GM19397 (cell line): ENCODE data around the gene LLPH.
A peak's percentile ranks its signal among the peaks of the same experiment; 100 is the strongest.

Experiments used
- ATAC-seq: cut with Tn5 transposase; IDR thresholded peaks from one replicate; pipeline ENCODE4 v1.9.1; 2021; ENCODE audit warnings: mild to moderate bottlenecking, moderate library complexity; ENCODE audit not compliant: unreplicated experiment

The LLPH gene

DNA sequence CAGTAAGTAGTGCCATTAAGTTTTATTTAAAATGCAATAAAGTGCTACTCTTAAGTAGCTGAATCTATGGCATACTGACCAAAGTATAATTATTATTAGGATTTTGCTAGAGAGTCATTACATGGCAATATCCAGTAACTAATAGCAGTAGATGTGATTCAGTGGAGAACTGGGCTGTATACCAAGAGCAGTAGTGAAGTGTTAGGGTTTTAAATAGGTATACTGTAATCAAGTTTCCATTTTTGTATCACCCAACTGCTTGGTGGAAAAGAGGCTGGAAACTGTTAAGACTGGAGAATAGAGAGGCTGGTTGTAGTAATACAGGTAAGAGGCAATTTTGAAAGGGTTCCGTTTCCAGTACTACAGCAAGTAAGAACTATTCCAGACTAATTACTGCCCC is 13.3 kb upstream of the LLPH start:
- ATAC-seq = no peak

DNA sequence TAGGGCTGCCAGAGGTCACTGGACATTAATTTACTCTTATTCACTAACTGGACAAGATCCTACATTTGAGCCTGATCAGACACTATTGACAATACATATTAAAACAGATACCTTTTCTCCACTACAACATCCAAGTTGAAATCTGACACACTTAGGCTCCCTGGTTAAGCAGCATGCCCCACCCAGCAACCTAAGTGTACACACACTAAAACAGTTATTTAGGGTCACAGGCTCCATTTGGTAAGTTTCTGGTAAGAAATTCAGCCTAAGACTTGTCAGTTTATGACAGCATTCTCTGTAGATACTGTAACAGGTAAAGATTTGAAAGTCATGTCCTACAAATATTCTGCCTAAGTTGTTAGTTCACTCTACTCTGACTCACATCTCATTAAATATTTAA is 12.3 kb upstream of the LLPH start:
- ATAC-seq = no peak

DNA sequence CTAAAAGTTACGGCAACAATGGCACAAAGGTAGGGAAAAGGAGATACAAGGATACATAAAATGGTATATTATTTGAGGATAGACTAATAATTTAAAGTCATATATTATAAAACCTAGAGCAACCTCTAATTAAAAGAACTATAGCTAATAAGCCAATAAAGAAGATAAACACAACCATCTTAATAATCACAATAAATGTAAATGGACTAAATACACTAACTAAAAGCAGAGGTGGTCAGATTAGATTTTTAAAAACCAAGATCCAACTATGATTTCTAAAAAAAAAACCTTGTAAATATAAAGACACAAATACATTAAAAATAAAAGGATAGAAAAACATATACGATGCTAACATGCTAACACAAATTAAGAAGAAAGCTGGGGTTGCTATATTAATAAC is 10.7 kb upstream of the LLPH start:
- no peak for ATAC-seq

DNA sequence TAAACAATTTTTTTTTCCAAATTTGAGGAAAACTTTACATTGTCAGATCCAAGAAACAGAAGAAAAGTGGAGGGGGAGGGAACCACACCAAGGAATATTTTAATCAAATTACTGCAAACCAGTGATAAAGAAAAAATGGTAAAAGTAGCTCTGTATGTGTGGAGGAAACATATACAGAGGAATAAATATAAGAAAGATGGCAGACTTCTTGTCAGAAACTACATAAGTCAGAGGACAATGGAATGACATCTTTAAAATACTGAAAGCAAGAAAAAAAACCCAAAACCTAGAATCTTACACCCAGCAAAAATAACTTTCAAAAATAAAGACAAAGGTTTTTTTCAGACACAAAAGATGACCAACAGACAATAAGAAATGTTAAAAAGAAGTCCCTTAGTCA is 10.2 kb upstream of the LLPH start:
- ATAC-seq = no peak

DNA sequence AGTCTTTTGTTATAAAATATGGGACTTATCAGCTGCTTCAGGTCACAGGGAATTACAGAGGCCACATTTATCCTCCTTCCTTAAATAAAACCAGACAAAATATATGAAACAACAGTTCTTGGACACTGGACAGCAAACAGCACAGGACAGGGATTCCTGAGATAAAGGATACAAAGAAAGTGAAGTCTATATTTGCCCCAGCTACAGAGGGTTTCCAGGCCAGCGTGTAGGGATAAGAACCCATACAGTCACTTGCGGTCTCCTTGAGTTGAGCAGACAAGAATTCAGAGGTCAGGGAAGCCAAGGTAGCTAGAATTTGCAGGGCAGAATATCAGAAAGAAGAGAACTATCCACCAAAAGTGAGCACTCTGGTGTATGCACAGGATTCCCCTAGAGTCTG is 8.8 kb upstream of the LLPH start:
- no peak for ATAC-seq

DNA sequence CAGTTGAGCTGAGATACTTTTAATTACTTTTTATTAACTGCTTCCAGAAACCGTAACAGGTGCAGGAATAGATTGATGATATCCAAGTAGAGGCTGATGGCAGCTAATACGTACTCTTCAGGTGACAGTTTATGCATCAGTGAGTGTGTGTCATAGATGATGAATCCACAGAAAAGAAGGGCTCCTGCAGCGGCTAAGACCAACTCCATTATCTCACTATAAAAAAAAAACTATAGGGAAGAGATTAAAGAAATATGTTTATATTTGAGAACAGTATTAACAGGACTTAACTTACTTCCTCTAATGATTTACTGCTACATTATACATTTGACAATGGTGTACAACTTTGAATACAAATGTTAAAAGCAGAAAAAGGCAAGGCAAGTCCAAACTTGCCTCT is 7.4 kb upstream of the LLPH start:
- no peak for ATAC-seq

DNA sequence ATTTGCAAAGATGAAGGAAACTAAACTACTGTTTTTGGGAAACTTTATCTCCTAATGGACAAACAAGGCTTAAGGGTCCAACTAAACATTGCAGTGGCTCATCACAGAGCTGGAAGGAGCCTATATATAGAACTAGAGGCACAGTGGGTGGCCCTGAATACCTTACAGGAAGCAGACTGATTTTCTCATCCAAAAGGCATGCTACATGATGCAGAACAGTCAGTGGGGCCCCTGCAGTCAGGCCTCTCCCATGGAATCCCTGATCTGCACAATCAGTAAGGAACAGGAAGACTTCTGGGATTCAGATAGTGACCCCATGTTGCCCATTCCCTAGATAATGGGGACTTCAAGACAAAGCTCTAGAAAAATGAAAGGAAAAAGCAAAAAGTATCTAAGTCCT is 1.9 kb upstream of the LLPH start:
- no peak for ATAC-seq

DNA sequence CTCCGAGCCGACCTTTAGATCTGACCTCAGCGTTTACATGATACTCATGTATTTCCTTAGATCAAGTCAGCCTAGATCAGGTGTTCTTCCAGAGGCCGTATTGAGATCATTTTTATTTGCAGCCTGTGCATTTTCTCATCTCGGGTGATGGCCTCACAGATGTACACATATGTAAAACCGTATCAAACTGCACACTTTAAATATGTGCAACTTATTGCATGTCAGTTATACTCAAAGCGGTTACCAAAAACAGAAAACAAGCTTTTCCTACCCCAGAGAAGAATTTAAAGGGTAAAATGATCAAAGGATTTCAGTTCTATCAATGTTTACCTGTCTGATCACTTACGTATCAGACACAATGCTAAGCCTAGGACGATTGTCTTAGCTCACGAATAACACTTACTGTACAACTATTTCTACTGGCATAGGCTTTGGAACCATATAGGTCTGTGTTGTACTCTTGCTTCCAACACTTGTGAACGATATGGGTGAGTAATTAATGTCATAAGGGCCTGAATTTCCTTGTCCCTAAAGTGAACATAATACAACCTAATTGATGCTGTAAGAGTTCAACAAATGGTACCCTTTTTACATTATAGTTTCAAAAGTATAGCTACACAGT is 628 bp upstream of the LLPH start:
- no peak for ATAC-seq

DNA sequence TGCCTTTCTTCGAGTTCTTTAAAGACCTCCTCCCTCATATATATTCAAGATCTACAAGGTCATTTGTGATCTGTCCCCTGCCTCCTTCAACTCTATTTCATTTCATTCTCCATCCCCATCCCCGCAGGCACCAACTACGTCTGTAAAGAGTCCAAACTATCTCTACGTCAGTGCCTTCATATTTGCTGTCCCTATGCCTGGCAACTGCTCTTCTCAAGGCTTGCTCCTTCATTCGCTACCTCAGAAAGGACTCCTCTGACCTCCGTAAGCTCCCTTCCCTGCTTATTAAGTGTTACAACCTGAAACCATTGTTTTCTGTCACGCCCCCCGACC is 650 bp downstream of the LLPH start:
- no peak for ATAC-seq

DNA sequence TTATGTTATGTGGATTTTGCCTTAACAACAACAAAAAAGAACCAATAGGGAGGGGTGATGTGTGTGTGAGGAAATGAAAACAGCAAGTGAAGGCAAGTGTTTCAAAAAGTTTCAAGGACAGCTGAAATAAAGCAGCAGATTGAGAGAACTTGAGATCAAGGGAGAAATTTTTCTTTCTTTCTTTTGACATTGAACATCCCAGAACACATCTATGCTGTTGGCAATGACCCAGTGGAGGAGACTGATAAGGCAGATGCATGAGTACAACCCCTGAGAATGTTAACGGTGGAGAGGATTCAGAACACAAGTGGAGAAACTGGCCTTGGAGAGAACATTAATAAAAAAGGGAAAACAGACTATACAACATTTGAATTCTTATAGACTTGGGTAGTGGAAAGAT is 2.9 kb downstream of the LLPH start:
- ATAC-seq = no peak

DNA sequence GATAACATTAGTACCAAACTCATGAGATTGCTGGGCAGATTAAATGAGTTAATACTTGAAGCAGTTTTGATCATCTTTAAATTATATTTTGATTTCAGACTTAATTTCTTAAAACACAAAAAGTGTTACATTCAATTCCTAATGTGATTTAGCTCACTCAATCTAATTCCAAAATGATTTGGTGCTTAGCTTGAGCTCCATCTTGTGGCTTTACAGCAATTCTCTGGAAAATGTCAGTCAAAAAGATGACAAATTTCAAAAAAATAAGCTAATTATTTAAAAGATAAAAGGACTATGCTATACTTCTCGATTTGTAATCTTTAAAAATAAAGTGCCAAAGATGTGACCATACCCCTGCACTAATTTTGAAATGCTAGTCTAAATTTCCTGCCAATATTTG is 10.1 kb downstream of the LLPH start:
- no peak for ATAC-seq

DNA sequence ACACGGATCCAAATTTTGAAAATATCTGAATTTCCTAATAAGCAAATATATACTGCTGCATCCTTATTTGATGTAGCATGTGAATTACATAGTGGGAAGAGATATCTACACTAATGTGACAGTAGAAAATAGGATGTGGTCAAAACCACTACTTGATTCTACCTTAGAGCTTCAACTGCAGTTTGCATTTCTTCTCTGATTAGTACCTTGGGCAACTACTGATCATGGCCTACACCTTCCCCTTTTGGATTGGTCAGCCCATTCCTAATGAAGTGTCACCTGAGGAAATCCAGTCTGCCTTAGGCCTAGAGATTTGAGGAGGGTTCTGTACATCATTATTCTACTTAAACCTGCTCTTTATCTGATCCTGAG is 10.7 kb downstream of the LLPH start:
- ATAC-seq = peak; percentile 51

DNA sequence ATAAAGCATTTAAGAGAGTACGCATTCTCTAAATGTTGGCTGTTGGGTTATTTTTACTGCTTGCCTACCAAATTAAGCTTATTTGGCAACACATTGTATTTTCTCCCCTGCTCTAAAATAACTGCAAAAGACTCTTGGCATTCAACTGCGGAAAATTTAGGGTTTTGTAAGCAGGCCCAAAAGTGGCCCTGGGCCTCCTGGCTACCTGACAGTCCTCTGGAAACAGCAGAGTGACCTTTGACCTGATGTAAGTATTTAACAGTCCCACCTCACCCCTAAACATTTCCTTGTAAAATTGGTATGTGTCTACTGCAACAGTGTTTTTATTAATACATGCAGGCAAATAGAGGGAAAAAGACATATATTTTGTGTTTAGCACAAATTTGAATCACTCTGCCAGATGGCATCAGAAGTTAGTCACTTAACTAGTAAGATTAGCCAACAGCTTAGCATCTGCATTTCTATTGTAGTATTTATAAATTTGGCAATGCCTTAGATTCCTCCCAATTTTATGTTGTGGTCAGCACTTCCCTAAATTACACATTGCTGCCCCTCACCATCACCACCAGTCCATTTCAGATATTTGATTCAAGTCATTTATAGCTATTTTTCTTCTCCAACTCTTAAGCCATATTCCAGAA is 11.2 kb downstream of the LLPH start:
- no peak for ATAC-seq

DNA sequence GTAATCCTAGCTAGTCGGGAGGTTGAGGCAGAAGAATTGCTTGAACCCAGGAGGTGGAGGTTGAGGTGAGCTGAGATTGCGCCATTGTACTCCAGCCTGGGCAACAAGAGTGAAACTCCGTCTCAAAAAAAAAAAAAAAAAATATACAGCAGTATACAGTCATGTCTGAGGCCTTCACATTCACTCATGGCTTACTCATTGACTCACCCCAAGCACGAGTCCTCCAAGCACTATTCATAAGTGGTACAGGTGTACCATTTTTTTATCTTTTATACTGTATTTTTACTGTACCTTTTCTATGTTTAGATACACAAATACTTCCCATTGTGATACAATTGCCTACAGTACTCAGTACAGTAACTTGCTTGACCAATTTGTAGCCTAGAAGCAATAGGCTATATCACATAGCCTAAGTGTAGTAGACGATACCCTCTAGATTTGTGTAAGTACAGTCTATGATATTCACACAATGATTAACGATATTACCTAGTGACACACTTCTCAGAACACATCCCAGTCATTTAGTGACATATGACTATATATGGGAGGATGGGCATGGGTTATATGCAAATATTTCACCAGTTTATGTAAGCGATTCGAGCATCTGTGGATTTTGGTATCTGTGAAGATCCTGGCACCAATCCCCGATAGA is 12.2 kb downstream of the LLPH start:
- no peak for ATAC-seq

DNA sequence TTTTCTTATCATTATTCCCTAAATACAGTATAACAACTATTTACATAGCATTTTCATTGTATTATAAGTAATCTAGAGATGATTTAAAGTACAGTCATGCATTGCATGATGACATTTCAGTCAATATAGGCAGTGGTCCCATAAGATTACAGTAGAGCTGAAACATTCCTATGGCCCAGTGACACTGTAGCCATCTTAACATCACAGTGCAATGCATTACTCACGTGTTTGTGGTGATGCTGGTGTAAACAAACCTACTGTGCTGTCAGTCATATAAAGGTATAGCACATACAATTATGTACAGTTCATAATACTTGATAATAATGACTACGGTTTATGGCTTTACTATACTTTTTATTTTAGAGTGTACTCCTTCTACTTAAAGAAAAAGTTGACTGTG is 13.3 kb downstream of the LLPH start:
- no peak for ATAC-seq

DNA sequence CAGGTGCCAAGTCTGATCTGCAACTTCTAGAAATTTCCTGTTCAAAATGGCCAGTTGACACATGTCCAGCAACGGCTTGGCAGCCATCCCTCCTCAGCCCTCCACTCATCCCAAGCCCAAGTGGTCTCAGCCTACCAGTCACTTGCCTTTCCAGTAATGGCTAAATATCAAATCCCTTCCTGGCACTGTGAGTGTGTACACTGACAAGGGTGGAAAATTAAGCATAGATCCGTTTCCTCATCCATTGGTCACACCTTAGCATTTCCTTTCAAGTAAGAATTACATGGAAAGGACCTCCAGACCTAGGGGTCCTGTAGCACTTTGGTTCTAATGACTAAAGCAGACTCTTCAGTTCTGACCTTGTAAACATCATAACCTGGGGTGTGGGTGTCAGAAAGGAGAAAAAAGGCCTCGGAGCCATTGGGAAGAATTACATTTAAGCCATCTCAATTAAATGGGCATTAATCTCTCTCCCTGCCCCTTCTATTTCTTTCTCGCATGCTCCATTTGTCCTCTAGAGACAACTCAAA is 15.4 kb downstream of the LLPH start:
- no peak for ATAC-seq

DNA sequence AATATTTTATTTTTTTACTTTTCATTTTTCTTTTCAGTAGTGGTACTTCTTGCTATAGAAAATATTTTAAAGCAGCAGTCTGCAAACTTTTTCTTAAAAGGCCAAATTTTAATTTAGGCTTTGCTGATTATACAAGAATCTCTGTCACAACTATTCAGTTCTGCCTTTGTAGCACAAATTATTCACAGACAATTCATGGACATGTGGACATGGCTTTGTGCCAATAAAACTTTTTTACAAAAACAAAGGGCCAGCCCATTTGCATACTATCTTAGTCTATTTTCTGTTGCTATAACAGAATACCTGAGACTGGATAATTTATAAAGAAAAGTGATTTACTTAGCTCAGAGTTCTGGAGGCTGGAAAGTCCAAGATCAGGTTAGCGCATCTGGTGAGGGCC is 17.1 kb downstream of the LLPH start:
- ATAC-seq = no peak

DNA sequence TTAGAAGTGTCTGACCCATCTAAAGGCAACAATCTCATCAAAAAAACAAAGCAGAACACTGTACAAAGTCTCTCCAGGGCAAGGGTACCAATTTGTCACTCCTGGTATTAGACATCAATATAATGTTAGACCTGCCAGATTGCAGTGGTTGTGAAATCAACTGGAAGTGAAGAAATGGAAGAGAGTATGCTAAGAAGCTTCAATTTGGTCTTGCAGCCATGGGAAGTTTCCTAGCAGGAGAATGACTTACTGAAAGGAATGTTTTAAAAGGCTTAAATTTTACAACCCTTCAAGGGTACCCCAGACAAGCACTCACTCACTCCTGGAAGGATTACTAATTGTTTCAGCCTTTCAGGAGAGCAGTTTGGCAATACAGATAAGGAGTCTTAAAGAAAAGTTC is 18.9 kb downstream of the LLPH start:
- ATAC-seq = no peak

DNA sequence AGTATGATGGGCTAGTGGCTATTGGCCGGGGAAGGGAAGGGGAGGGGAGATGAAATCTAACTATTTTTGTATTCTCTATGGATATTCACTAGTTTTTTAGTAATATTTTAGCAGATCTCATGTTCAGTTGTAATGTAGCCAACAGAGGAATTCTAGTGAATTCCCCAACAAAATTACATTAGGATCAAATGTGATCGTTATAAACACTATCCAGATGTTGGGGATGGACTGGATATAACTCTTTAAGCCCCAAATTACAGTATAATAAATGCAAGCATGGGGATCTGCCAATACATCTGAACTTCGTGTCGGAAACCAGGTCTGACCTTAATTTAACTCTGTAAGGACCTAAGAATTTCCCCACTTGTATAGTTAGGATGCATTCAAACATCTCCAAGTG is 21.5 kb downstream of the LLPH start:
- no peak for ATAC-seq

DNA sequence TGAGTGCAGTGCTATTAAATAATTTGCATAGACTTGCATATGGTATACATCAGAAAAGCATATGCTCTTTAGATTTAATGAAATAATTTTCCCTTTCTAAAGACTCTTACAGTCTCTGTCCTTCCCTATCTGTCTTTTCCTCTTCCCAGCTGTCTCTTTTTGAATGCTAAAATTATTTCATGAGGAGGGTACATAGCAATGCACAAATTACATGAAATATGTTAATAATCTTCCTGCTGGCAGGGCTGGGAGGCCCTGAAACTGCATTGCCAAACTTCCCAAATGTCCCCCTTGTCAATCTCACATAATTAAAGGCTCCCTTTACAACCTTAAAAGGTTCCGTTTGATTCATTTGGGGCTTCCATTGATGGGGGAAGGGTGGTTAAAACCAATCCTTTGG is 22.2 kb downstream of the LLPH start:
- ATAC-seq = no peak

DNA sequence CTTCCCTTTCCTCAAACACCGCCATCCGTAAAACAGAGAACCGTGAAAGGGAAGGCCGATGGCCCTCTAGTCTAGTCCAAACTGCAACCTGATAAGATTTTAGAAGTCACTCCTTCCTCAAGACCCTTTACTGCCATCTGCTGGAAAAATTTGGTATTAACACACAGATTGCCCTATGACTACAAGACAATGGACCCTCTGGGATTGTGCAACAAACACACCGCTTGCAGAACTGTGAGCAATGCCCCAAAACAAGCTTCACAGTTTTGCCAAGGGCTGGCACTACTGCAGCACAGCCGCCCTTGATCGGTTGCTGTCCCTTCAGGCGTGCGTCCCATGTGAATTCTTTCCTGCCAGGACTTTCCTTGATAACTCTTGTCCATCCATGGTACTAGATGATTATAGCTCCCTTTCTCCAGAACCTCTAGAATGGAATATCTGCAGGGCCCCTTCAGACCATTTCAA is 23.1 kb downstream of the LLPH start:
- ATAC-seq = peak; percentile 89
